ENCODE results near the gene SNTG2. TPM values are rescaled to one million over a fixed set of nuclear protein-coding genes. Genes with fewer than 3 reads are reported as not detected.

Gene SNTG2
- total RNA-seq, 2 experiments from 2014 or later, result not detected

DNA sequence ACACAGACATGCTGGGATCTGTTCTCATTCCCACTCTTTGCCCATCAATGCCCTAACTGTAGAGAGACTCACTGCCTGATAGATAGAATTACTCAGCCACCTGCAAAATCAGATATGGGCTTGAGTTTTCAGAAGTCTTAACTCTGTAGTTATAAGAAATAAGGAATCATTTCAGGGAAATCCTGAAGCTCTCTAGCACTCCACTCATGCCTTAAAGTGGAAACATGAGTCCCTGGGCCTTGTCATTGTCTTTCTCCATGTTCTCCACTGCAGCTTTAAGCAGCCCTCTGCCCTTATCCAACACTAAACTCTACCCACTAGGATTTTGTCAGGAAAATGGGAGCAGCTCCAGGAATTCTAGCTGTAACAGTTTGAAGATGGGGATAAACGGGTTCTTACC lies 192.5 kb downstream of the SNTG2 start:
- Histone ChIP-seq H3K79me2 (ENCODE audit: insufficient read depth, low read depth, low read length) (no peaks in the 10 kb centered on the region), H3K4me3 (ENCODE audit: low read depth, low read length, poor library complexity, severe bottlenecking) (no peak overlapping the region), H4K20me1 (ENCODE audit: insufficient read depth, low read length) (no peaks in the 10 kb centered on the region), H3K4me2 (ENCODE audit: low read length) (no peak overlapping the region), H3K9me3 (ENCODE audit: low read length) (no peaks in the 10 kb centered on the region), H3K36me3 (ENCODE audit: insufficient read depth, low read length) (no peaks in the 10 kb centered on the region), H3K27ac (ENCODE audit: low read depth, low read length, poor library complexity, severe bottlenecking) (no peak overlapping the region), H2AFZ (ENCODE audit: low read length) (no peak overlapping the region), H3K9me2 (ENCODE audit: insufficient read depth, low read length) (no peaks in the 10 kb centered on the region), H3K4me1 (ENCODE audit: insufficient read depth, low read length, poor library complexity, severe bottlenecking) (no peaks in the 10 kb centered on the region)
- POLR2A ChIA-PET, result no interaction called here
- CTCF ChIA-PET (ENCODE audit: unreplicated experiment), result no interaction called here
- TF ChIP-seq, protein P1, sequence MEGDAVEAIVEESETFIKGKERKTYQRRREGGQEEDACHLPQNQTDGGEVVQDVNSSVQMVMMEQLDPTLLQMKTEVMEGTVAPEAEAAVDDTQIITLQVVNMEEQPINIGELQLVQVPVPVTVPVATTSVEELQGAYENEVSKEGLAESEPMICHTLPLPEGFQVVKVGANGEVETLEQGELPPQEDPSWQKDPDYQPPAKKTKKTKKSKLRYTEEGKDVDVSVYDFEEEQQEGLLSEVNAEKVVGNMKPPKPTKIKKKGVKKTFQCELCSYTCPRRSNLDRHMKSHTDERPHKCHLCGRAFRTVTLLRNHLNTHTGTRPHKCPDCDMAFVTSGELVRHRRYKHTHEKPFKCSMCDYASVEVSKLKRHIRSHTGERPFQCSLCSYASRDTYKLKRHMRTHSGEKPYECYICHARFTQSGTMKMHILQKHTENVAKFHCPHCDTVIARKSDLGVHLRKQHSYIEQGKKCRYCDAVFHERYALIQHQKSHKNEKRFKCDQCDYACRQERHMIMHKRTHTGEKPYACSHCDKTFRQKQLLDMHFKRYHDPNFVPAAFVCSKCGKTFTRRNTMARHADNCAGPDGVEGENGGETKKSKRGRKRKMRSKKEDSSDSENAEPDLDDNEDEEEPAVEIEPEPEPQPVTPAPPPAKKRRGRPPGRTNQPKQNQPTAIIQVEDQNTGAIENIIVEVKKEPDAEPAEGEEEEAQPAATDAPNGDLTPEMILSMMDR (conservative IDR thresholded peaks at IDR 0.05; ENCODE audit: low read length), result no peak
- TF ChIP-seq EZH2phosphoT487 (IDR thresholded peaks at IDR 0.05; ENCODE audit: borderline replicate concordance, low read depth, low read length), result no peak
- BruUV-seq (replicated peaks), result no TSS peak
- intact Hi-C loops (cut with micrococcal nuclease; ENCODE audit: unreplicated experiment), result no loop called here
- DNase-seq (ENCODE audit: low spot score), result no peak

DNA sequence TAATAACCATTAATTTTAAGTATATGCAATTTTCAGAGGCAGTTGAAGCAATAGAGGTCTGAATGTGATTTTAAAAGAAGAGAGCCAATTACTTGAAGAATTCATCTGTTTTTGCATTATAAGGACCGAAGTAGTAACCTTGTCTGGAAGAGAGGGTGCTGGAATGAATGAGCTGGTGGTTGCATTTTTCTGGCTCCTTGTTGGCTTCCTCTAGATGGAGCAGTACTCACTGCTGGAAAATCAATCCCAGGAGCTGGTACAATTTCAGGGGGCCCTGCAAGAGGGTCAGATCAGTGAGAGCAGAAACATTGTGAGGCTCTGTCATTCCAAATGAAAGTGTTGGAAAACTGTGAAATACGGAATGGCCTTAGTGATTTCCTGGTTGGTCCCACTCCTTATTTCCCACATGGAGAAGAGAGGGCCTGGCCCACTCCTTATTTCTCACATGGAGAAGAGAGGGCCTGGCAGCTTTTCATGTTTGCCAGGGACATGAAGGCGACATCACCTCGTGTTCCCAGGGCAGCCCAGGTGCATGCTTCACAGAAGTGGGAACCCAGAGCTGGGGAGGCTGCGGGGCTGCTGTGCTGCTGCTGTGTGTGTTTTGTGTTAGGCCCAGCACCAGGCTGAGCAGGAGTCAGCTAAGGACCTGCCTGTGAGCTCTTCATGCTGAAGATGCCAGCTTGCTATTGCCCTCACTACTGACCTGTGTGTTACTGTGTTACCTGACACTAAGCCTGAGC lies 197.4 kb downstream of the SNTG2 start:
- no peak overlapping the region for H3K4me3 ChIP-seq (ENCODE audit: low read depth, low read length, poor library complexity, severe bottlenecking)
- no peak for DNase-seq (ENCODE audit: low spot score)
- H3K9me2 ChIP-seq (ENCODE audit: insufficient read depth, low read length), result no peaks in the 10 kb centered on the region
- ChIA-PET POLR2A (no interaction called here), CTCF (ENCODE audit: unreplicated experiment) (no interaction called here)
- H3K36me3 ChIP-seq (ENCODE audit: insufficient read depth, low read length), result no peaks in the 10 kb centered on the region
- H3K27ac ChIP-seq (ENCODE audit: low read depth, low read length, poor library complexity, severe bottlenecking), result no peak overlapping the region
- intact Hi-C loops (cut with micrococcal nuclease; ENCODE audit: unreplicated experiment), result no loop called here
- no peaks in the 10 kb centered on the region for H3K9me3 ChIP-seq (ENCODE audit: low read length)
- no TSS peak for BruUV-seq (replicated peaks)
- H4K20me1 ChIP-seq (ENCODE audit: insufficient read depth, low read length), result no peaks in the 10 kb centered on the region
- no peak overlapping the region for H3K4me2 ChIP-seq (ENCODE audit: low read length)
- H3K79me2 ChIP-seq (ENCODE audit: insufficient read depth, low read depth, low read length), result no peaks in the 10 kb centered on the region
- H3K4me1 ChIP-seq (ENCODE audit: insufficient read depth, low read length, poor library complexity, severe bottlenecking), result no peaks in the 10 kb centered on the region
- no peak for TF ChIP-seq EZH2phosphoT487 (IDR thresholded peaks at IDR 0.05; ENCODE audit: borderline replicate concordance, low read depth, low read length)
- TF ChIP-seq, protein P1 (conservative IDR thresholded peaks at IDR 0.05; ENCODE audit: low read length), result no peak
- H2AFZ ChIP-seq (ENCODE audit: low read length), result no peak overlapping the region

DNA sequence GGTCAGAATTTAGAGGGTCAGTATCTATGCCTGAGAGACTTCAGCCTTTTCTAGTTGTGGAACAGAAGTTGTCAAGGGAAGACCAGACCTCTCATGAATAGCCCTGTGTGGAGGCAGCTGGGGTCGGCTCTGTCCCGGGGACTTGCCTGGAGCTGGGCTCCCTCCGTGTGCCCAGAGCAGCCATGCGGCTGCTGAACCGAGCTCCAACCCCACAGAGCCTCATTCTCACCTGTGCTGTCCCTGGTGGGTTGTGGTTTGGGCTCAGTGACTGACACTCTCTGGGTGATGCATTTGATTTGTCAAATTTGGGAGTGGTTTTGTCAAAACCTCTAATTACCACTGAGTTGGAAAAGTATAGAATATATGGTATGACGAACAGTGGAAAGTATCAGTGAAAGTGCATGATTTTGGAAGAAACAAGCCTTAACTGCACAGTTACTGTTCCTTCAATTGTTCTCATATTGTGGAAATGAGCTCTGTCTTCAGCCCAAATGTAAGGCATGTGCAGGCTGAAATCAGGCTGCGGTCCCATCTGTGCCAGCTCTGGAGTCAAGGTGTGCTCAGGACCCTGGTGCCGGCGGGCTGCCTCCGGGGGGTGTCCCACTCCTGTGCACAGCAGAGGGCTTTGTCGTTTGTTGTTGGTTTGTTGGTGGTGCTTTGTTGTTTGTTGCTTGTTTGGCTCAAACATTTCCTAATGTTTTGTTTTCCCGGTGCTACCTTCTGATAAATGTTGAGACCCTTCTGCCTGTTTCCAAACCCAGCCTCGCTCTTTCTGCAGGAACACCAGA lies 200.3 kb downstream of the SNTG2 start:
- H3K4me3 ChIP-seq (ENCODE audit: low read depth, low read length, poor library complexity, severe bottlenecking), result no peak overlapping the region
- POLR2A ChIA-PET, result no interaction called here
- no peak overlapping the region for H3K4me2 ChIP-seq (ENCODE audit: low read length)
- H3K36me3 ChIP-seq (ENCODE audit: insufficient read depth, low read length), result no peaks in the 10 kb centered on the region
- no peak overlapping the region for H2AFZ ChIP-seq (ENCODE audit: low read length)
- DNase-seq (ENCODE audit: low spot score), result no peak
- no peaks in the 10 kb centered on the region for H3K79me2 ChIP-seq (ENCODE audit: insufficient read depth, low read depth, low read length)
- no peaks in the 10 kb centered on the region for H3K9me2 ChIP-seq (ENCODE audit: insufficient read depth, low read length)
- no peaks in the 10 kb centered on the region for H3K4me1 ChIP-seq (ENCODE audit: insufficient read depth, low read length, poor library complexity, severe bottlenecking)
- CTCF ChIA-PET (ENCODE audit: unreplicated experiment), result no interaction called here
- BruUV-seq (replicated peaks), result no TSS peak
- no peaks in the 10 kb centered on the region for H4K20me1 ChIP-seq (ENCODE audit: insufficient read depth, low read length)
- intact Hi-C loops (cut with micrococcal nuclease; ENCODE audit: unreplicated experiment), result no loop called here
- H3K9me3 ChIP-seq (ENCODE audit: low read length), result no peaks in the 10 kb centered on the region
- no peak for TF ChIP-seq EZH2phosphoT487 (IDR thresholded peaks at IDR 0.05; ENCODE audit: borderline replicate concordance, low read depth, low read length)
- TF ChIP-seq, protein P1 (conservative IDR thresholded peaks at IDR 0.05; ENCODE audit: low read length), result no peak
- H3K27ac ChIP-seq (ENCODE audit: low read depth, low read length, poor library complexity, severe bottlenecking), result no peak overlapping the region
